Dermis microvascular lymphatic vessel endothelial cell (primary cell): ENCODE data around the gene WDR86. TPM values are rescaled to one million over a fixed set of nuclear protein-coding genes. Genes with fewer than 3 reads are reported as not detected.

Source experiments
- DNase-seq, 2 donors: peaks; one replicate each; pipeline versions ENCODE4 v3.0.0 to v3.0.0-alpha.2; 2010; ENCODE audit warnings: low read depth in 2 of 2
- total RNA-seq: library from RNA; depleted of rRNA; stranded (reverse); fragments of >200 nt; gene quantifications from 2 replicates; pipeline ENCODE4 v1.2.1, GENCODE V29; 2014

Gene WDR86
- total RNA-seq, 1 donor from 2014 or later: not detected

DNA sequence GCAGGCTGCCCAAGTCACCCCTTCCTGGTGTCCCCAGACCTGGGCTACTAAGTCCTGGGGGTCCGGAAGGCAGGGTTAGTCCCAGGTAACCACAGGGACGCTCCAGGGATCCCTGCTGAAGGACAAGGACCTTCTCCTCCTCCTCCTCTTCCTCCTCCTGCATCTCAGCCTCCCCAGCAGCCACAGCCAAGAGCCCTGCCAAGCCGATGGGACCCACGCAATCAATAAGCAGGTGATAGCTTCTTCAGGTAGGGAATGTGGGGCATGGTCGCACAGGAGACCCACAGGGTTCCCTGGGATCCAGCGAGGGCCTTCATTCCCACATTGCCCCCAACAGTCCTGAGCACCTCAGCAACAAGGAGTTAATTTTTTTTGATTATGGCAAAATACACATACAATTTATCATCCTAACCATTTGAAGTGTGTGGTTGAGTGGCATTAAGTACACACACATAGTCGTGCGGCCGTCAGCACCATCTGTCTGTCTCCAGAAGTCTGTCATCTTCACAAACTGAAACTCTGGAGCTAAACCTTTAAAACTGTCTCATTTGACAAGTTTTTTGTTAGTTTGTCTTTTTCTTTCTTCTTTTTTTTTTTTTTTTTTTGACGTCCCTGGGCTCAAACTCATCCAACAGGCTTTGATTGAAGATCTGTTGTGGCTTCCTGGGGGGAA is 18.0 kb upstream of the WDR86 start:
- DNase-seq: no peak

DNA sequence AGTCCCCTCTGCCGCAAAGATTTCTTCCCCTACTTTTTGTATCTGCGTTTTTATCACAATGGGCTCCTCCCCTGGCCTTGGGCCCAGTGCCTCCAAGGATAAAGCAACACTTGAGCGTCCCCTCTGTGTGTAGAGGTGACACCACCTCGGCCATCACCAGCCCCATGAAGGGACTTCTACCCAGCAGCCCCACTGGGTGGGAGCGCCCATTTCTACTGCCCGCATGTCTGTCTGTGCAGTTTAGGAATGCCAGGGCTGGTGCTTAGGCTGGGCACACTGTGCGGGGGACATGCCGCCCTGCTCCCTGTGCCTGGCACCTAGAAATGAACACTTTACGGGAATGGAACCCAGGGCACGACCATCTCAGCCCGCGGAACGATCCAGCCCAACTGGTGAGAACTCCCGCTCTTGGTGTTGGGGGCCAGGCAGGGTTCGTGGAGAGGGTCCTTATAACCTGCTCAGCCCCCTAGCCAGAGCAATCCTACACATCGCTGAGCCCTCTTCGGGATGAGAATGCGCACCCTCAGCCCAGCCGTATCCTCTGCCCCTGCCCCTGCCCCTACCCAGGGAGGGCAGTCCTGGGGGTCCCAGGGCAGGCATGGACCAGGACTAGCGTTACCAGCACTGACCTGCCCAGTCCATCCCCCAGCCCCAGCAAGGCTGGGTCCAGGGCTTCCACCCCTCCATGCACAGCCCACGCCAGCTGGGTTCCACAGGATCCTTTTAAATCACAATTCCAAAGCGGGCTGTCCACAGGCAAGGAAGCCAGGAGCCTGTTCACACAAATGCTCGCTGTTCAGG is 17.3 kb upstream of the WDR86 start:
- no peak for DNase-seq

DNA sequence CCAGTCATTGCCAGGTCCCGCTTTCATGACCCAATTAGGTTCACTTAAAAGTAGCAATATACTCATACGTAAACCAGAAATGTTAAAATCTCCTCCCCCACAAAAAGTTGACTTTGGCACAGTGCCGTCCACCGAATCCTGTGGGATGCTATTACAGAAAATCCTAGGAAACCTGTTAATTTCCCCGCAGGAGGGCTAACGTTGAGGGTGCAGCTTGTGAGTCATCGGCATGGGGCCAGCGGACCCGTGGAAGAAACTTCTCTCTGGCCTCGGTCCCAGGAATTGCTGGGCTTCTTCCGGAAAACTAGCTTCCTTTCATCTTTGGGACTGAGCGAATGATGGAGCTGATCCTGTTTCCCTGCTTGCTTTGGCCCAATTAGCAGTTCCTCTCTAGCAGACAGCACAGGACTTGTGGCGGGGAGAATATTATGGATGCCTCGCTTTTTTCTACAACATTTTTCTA is 16.6 kb upstream of the WDR86 start:
- DNase-seq: peak in 1 of 2 donors; percentile 55

- no peak for DNase-seq
Measured at GRCh38 chr7:151425670-151426440, 16.0 kb upstream of the WDR86 start.

- DNase-seq: no peak
Measured at GRCh38 chr7:151424799-151425198, 15.0 kb upstream of the WDR86 start.

- DNase-seq: no peak
Measured at GRCh38 chr7:151423936-151424335, 14.1 kb upstream of the WDR86 start.

DNA sequence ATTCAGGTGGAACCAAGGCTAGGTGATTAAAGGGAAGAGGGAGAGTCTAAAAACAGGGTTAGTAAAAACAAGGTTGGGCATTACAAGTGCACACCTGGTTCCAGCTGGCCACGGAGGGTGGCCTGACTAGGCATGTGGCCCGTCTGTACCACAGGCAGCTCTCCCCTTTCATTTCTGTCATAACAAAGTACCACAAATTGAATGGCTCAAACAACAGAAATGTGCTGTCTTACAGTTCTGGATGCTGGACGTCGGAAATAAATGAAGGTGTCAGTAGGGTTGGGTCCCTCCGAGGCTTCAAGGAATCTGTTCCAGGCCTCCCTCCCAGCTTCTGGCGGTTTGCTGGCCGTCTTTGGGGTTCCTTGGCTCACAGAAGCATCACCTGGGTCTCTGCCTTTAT is 13.4 kb upstream of the WDR86 start:
- no peak for DNase-seq

DNA sequence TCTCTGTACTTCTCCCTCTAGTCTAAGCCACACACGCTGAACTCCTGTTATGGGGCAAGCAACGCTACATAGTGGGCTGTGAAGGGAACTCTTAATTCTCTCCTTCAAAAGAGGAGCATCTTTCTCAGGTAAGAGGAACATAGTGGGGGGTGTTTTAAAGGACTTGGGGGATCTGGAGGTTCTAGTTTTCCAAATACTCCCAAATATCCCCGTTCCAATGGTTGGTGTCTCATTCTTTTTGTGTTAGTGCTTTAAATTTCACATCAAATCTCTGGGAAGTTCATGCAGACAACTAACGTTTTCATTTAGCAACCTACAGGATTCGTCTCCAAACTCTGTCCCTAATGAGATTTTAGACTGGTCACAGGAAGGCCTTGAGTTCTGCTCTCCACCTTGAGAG is 12.4 kb upstream of the WDR86 start:
- no peak for DNase-seq

DNA sequence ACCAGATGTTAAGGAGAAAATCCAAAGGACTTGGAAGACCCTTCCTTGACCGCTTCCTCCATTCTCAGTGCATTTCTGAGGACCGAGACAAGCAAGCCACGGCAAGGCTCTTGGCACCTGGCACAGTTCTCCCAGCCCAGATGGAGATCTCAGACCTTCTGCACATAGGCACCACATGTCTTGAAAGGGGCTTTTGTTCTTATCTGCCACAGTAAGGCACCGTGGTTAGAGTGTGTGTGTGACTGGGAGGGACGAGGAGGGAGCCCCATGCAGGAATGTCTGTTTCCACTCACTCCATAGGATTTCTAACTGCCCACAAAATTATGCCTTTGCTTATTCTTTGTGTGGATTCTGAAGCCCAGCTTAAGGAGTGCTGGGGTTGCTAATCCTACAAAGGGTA is 10.3 kb upstream of the WDR86 start:
- no peak for DNase-seq

DNA sequence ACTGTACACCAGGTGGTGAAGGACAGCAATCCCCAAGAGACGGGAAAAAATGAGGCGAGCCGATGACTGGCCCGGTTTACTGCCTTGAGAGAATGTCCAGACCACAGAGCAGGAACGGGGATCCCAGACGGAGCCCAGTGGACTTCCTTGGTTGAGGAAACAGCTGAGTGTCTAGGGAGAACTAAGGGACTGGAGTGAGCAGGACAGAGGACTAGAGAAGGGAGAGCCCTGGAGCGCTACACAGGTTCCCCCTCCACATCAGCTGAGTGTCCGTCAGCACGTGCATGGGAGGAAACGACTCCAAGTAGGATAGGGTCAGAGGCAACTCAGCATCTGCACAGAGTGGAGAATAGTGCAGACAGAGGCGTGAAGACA is 7.1 kb upstream of the WDR86 start:
- DNase-seq: no peak

DNA sequence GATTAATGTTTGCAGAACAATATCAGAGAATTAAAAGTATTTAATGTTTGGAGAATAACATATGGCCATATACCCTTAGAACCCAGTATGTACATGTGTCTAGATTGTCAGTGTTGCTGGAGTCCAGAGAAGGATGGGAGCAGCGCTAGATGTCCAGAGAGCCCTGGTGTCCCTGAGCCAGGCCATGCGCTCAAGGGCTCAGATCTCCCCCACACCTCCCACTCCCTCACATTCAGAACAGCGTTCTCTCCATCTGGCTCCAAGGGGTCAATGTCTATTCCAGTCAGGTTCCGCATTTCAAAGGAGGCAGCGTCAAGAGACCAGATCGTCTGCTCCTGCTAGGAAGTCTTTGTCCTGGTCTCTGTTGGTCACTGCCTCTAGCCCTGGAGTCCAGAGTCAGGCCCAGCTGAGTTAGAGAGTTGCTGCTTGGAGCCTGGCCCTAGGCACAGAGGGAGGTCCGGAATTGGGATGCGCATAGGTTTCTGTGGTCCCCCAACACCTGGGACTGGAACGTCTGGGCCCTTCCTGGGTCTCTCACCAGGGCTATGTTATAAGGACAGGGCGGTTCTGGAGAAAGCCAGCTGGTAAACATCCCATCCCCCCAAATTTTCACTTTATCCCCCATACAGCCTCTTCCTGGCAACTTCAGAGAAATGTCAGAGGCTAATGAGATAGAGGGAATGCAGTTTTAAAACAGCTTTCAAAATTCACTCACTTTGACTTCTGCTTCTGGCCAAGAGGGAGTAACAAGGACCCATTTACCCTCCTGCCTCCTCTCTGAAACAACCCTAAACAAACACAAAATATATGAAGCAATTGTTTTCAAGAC is 6.5 kb upstream of the WDR86 start:
- DNase-seq: no peak

DNA sequence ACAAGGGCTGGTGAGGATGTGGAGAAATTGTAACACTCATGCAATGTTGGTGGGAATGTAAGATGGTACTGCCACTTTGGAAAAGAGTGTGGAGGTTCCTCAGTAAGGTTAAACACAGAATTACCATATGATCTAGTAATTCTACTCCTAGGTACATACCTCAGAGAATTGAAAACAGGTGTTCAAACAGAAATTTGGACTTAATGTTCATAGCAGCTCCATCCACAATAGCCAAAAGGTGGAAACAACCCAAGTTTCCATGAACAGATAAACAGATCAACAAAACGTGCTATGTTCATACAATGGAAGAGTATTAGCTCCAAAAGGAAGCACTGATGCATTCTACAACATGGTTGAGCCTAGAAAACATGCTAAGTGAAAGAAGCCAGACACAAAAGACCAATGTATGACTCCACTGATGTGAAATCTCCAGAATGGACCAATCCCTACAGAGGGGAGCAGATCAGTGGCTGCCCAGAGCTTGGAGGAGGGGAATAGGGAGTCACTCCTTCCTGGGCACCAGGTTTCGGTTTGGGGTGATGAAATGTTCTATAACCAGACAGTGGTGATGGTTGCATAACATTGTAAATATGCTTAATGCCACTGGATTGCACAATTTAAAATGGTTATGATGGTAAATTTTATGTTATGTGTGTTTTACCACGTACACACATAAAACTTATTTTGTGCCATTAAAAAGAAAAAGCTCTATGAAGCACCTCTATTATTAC is 5.7 kb upstream of the WDR86 start:
- no peak for DNase-seq

DNA sequence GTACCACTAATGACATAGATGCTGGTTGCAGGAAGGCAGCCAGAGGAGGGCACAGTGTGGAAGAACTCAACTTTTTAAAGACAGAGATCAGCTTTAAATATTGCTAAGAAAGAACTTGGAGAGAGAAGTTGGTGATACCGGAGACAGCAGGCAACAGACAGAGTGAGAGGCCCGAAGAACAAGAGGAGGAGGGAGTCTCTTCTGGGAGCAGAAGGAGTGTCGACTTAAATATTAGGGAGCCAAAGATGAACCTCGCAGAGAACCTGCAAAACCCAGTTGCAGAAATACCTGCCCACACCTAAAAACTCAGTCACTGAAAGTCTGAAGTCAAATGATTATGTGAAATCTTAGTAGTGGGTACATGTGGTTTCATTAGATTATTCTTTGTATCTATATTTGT is 3.4 kb upstream of the WDR86 start:
- no peak for DNase-seq

DNA sequence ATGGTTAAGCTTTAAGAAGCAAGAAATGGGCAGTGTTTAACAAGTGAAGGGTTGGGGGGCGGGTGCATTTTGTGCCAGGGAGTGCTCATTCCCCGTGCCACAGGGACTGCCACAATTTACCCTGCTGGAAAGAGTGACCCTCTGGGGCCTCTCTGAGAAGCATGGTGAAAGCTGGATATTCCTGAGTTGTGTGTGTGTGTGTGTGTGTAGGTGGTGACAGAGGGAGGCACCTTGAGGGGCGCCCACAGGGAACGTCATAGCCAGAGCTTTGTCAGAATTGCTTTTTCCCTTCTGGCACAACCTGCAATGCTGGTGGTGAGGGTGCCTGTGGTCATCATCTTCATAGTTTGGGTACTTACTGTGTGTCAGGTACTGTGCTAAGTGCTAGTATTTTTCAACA is 2.5 kb upstream of the WDR86 start:
- DNase-seq: no peak

DNA sequence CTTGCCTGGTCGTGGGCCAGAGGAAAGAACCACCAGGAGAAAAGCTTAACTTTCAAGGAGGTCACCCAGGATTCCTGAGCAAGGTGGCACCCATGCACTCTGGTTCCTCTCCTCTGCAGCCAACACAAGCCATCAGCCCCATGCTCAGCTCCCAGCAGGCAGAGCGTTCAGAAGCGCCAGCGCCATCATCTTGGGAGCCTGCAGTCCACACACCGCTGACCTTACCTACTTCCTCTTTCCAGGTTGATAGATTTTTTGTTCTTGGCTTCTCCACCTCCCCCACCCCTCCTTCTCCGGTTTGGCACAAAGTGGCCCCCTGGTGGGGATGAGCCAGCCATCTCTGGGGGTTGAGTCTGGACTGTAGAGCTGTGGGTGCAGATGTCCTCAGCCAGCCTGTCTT is 1.7 kb upstream of the WDR86 start:
- no peak for DNase-seq

GRCh38 chr7:151410405-151411390 is 860 bp upstream of the WDR86 start:
- no peak for DNase-seq

GRCh38 chr7:151408839-151409666 is 785 bp downstream of the WDR86 start:
- DNase-seq: no peak

DNA sequence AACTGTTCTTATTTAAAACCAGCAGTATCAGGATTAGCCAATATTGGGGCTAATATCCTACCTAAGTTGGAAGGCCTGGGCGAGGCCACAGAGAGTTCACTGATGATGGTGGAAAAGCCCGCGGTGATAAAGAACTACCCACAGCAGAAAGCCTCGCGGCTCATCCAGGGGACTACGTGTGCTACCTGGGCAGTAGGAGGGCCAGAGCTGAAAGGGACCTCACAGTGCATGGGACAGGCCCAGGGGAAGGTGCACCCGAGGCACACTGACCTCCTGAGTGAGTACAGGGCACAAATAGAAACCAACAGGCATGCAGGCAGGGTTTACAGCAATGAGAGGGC is 1.4 kb downstream of the WDR86 start:
- DNase-seq: no peak
